Measurements from ENCODE around the gene PROK2.

PROK2 gene

DNA sequence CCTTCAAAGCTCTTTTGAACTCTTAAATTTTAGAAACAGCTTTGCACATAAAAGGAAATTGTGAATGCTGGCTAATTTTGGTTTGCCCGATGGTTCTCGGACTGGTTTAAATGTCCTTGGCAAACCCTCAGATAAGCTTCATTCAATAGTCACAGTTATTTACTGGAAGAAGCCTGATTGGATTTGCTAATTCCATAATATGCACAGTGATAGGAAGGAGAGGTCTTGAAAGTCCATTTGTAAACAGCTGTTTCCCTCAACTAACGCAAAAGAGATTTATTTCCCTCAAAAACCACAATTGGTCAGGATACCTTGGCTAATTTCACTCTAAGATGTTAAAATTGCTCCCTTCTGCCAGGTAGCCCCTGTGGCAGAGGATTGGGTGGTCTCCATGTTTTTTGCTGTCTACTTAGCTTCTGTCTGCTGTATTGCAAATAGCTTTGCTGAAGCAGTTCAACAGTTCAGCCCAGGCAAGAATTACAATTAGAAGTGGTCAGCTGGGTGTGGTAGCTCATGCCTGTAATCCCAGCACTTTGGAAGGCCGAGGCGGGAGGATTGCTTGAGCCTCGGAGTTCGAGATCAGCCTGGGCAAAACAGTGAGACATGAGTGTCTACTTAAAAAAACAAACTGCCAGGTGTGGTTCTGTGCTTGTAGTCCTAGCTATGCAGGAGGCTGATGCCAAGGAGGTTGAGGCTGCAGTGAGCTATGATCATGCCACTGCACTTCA lies 30.6 kb upstream of the PROK2 start:
- TF ChIP-seq, protein P1, sequence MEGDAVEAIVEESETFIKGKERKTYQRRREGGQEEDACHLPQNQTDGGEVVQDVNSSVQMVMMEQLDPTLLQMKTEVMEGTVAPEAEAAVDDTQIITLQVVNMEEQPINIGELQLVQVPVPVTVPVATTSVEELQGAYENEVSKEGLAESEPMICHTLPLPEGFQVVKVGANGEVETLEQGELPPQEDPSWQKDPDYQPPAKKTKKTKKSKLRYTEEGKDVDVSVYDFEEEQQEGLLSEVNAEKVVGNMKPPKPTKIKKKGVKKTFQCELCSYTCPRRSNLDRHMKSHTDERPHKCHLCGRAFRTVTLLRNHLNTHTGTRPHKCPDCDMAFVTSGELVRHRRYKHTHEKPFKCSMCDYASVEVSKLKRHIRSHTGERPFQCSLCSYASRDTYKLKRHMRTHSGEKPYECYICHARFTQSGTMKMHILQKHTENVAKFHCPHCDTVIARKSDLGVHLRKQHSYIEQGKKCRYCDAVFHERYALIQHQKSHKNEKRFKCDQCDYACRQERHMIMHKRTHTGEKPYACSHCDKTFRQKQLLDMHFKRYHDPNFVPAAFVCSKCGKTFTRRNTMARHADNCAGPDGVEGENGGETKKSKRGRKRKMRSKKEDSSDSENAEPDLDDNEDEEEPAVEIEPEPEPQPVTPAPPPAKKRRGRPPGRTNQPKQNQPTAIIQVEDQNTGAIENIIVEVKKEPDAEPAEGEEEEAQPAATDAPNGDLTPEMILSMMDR (IDR thresholded peaks at IDR 0.05; ENCODE audit: borderline replicate concordance, insufficient read depth, low read depth, low read length) = no peak
- no peak overlapping the region for H3K4me3 ChIP-seq (ENCODE audit: low read depth, low read length)

DNA sequence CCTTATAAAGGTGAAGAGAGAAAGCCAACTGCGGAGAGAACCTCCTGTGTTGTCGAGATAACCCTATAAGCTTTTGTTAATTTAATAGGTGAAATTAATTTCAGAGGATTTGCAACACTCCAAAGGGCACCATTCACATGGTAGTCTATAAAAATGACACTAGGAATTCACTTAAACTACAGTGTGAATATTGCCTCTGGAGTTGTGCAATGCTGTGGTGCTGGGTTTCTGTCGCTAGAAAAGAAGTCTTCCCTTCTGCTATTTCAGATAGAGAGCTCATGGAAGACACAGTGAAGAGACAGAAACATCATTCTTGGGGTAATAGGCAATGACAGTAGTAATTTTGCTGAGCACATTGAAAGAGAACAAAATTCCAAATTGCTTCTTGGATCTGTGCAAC lies 28.8 kb upstream of the PROK2 start:
- TF ChIP-seq, protein P1 (IDR thresholded peaks at IDR 0.05; ENCODE audit: borderline replicate concordance, insufficient read depth, low read depth, low read length) = no peak
- H3K4me3 ChIP-seq (ENCODE audit: low read depth, low read length) = no peak overlapping the region

GRCh38 chr3:71813073-71813472 lies 28.1 kb upstream of the PROK2 start:
- TF ChIP-seq, protein P1 (IDR thresholded peaks at IDR 0.05; ENCODE audit: borderline replicate concordance, insufficient read depth, low read depth, low read length) = no peak
- no peak overlapping the region for H3K4me3 ChIP-seq (ENCODE audit: low read depth, low read length)

DNA sequence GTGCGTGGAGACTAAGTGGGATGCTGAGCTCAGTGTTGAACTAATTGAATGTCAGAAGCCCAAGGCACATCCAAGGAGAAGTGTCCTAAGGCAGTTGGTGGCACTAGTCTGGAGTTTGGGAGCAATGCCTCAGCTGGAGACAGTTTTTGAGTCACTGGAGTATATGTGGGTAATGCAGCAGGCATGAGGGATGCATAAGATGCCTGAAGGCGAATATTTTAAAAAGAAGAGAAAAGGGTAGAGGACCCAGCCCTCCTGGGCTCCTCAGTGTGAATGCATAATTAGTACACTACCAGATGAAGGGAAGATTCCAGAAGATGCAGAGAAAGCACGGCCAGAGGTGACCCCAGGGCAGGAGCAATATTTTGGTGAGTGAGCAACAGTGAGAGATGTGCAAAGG lies 25.1 kb upstream of the PROK2 start:
- H3K4me3 ChIP-seq (ENCODE audit: low read depth, low read length) = no peak overlapping the region
- TF ChIP-seq, protein P1 (IDR thresholded peaks at IDR 0.05; ENCODE audit: borderline replicate concordance, insufficient read depth, low read depth, low read length) = no peak

GRCh38 chr3:71809321-71810026 lies 24.5 kb upstream of the PROK2 start:
- H3K4me3 ChIP-seq (ENCODE audit: low read depth, low read length) = no peak overlapping the region
- TF ChIP-seq, protein P1 (IDR thresholded peaks at IDR 0.05; ENCODE audit: borderline replicate concordance, insufficient read depth, low read depth, low read length) = no peak

DNA sequence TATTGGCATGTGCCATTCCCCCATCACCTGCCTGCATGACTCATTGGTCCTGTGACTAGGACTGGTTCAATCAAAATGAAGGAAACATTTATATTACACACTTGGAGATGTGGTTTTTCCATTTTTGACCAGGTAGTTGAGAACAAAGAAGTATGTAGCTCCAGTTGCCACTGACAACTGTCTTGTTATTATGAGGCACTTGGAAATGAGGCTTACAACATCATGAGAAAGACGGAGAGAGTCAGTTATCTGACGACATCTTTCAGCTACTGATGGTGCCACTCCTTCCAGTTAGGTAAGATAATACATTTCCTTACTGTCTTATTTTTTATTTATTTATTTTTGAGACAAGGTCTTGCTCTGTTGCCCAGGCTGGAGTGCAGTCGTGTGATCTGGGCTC lies 21.8 kb upstream of the PROK2 start:
- H3K4me3 ChIP-seq (ENCODE audit: low read depth, low read length) = no peak overlapping the region
- TF ChIP-seq, protein P1 (IDR thresholded peaks at IDR 0.05; ENCODE audit: borderline replicate concordance, insufficient read depth, low read depth, low read length) = no peak

DNA sequence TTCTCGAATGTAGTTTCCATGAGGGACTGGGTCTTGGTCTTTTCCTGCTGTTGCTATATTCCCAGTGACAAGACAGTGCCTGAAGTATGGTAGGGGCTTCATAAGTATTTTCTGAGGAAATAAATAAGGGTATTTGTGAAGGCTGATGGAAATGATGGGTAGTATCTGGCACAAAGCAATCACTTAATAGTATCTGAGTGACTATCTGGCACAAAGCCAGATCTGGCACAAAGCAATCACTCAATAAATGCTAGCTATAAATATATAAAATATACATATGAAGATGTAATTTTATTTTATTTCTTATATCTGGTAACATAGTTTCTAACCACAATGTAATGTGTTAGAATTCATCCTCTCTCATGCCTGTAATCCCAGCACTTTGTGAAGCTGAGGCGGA lies 20.7 kb upstream of the PROK2 start:
- TF ChIP-seq, protein P1 (IDR thresholded peaks at IDR 0.05; ENCODE audit: borderline replicate concordance, insufficient read depth, low read depth, low read length) = no peak

More for the DNA sequence above, 20.7 kb upstream of the PROK2 start:
- no peak overlapping the region for H3K4me3 ChIP-seq (ENCODE audit: low read depth, low read length)

Measured in GM12875 (cell line).